WTC11 (cell line): Measurements from ENCODE around the gene BRME1. TPM values are rescaled to one million over a fixed set of nuclear protein-coding genes. Genes with fewer than 3 reads are reported as not detected.

Source experiments
- ATAC-seq: fragments of 200-7000 bp; cut with Tn5 transposase; 2 replicates; pipeline ENCODE4 v1.10.0; 2021; ENCODE audit warnings: mild to moderate bottlenecking, moderate library complexity
- CTCF ChIA-PET: fragments of 300-600 bp; sonication (Branson Sonifier 250); formaldehyde crosslinking; loops from one replicate; lab custom pipeline; 2021; ENCODE audit warnings: antibody characterized with exemption; lab: Charles Lee
- POLR2A ChIA-PET: fragments of 350-600 bp; sonication (Branson Sonifier 250); formaldehyde crosslinking; loops from one replicate; lab custom pipeline; 2021; ENCODE audit warnings: antibody characterized with exemption; lab: Charles Lee
- DNase-seq: peaks from one replicate; pipeline ENCODE4 v3.0.0; 2021; ENCODE audit warnings: low spot score
- H3K27ac Mint-ChIP-seq: 2 replicates; pipeline ENCODE4 v1.8.0; 2021; ENCODE audit warnings: mixed read lengths
- H3K27me3 Mint-ChIP-seq: 2 replicates; pipeline ENCODE4 v1.8.0; 2021; ENCODE audit warnings: low read depth, mild to moderate bottlenecking, moderate library complexity, mixed read lengths
- H3K36me3 Mint-ChIP-seq: 2 replicates; pipeline ENCODE4 v1.8.0; 2021; ENCODE audit warnings: mixed read lengths
- H3K4me1 Mint-ChIP-seq: 2 replicates; pipeline ENCODE4 v1.8.0; 2022; ENCODE audit warnings: mixed read lengths
- H3K4me3 Mint-ChIP-seq: 2 replicates; pipeline ENCODE4 v1.8.0; 2021; ENCODE audit warnings: mild to moderate bottlenecking, moderate library complexity, mixed read lengths
- H3K9me3 Mint-ChIP-seq: 2 replicates; pipeline ENCODE4 v1.8.0; 2021; ENCODE audit warnings: mixed read lengths
- CTCF ChIP-seq: fragments of 200-600 bp; IDR thresholded peaks from 2 replicates; pipeline ENCODE4 v1.8.0; 2022; ENCODE audit warnings: antibody characterized with exemption
- EMX1 ChIP-seq: fragments of 250-450 bp; sonication (Bioruptor Pico); IDR thresholded peaks from 2 replicates; pipeline ENCODE4 v1.8.0; 2021; ENCODE audit warnings: mild to moderate bottlenecking
- ESRRA ChIP-seq: sonication (generic); formaldehyde crosslinking; IDR thresholded peaks from 2 replicates; pipeline ENCODE4 v1.8.1; 2022; ENCODE audit warnings: mild to moderate bottlenecking, missing genetic modification reagents, borderline replicate concordance
- FOXJ3 ChIP-seq: sonication (generic); formaldehyde crosslinking; IDR thresholded peaks from 2 replicates; pipeline ENCODE4 v1.9.0; 2021; ENCODE audit warnings: missing genetic modification reagents, mild to moderate bottlenecking, borderline replicate concordance
- FOXK1 ChIP-seq: sonication (generic); formaldehyde crosslinking; IDR thresholded peaks from 2 replicates; pipeline ENCODE4 v1.8.0; 2022; ENCODE audit warnings: mild to moderate bottlenecking, moderate library complexity, missing genetic modification reagents
- FOXP1 ChIP-seq: sonication (generic); formaldehyde crosslinking; IDR thresholded peaks from 2 replicates; pipeline ENCODE4 v1.8.0; 2022; ENCODE audit warnings: missing genetic modification reagents, mild to moderate bottlenecking, moderate library complexity, borderline replicate concordance
- GABPB1 ChIP-seq: sonication (generic); formaldehyde crosslinking; IDR thresholded peaks from 2 replicates; pipeline ENCODE4 v1.8.1; 2023; ENCODE audit warnings: mild to moderate bottlenecking, missing genetic modification reagents
- GRHL2 ChIP-seq: fragments of 250-450 bp; sonication (Bioruptor Pico); IDR thresholded peaks from 2 replicates; pipeline ENCODE4 v1.8.0; 2022; ENCODE audit warnings: mild to moderate bottlenecking, moderate library complexity; ENCODE audit not compliant: insufficient replicate concordance, severe bottlenecking
- HMGXB4 ChIP-seq: sonication (generic); formaldehyde crosslinking; IDR thresholded peaks from 2 replicates; pipeline ENCODE4 v1.8.1; 2023; ENCODE audit warnings: mild to moderate bottlenecking, moderate library complexity, missing genetic modification reagents
- JUN ChIP-seq: sonication (generic); formaldehyde crosslinking; IDR thresholded peaks from 2 replicates; pipeline ENCODE4 v1.8.0; 2023; ENCODE audit warnings: mild to moderate bottlenecking, missing genetic modification reagents
- MYBL2 ChIP-seq: sonication (generic); formaldehyde crosslinking; IDR thresholded peaks from 2 replicates; pipeline ENCODE4 v1.8.1; 2023; ENCODE audit warnings: mild to moderate bottlenecking, moderate library complexity, missing genetic modification reagents
- NFYB ChIP-seq: sonication (generic); formaldehyde crosslinking; conservative IDR thresholded peaks from 2 replicates; pipeline ENCODE4 v1.8.0; 2022; ENCODE audit warnings: low read depth, missing genetic modification reagents
- PRRX2 ChIP-seq: fragments of 250-450 bp; sonication (Bioruptor Pico); IDR thresholded peaks from 2 replicates; pipeline ENCODE4 v1.8.0; 2021; ENCODE audit warnings: mild to moderate bottlenecking
- SMAD3 ChIP-seq: sonication (generic); formaldehyde crosslinking; IDR thresholded peaks from 2 replicates; pipeline ENCODE4 v1.8.0; 2022; ENCODE audit warnings: missing genetic modification reagents, mild to moderate bottlenecking, borderline replicate concordance
- USF1 ChIP-seq: sonication (generic); formaldehyde crosslinking; IDR thresholded peaks from 2 replicates; pipeline ENCODE4 v1.8.0; 2022; ENCODE audit warnings: mild to moderate bottlenecking, missing genetic modification reagents
- USF2 ChIP-seq: sonication (generic); formaldehyde crosslinking; IDR thresholded peaks from 2 replicates; pipeline ENCODE4 v1.8.1; 2023; ENCODE audit warnings: mild to moderate bottlenecking, missing genetic modification reagents, moderate library complexity
- ZBTB21 ChIP-seq: sonication (generic); formaldehyde crosslinking; IDR thresholded peaks from 2 replicates; pipeline ENCODE4 v1.8.1; 2023; ENCODE audit warnings: mild to moderate bottlenecking, missing genetic modification reagents, borderline replicate concordance
- ZBTB43 ChIP-seq: sonication (generic); formaldehyde crosslinking; IDR thresholded peaks from 2 replicates; pipeline ENCODE4 v1.8.1; 2023; ENCODE audit warnings: mild to moderate bottlenecking, missing genetic modification reagents
- ZNF281 ChIP-seq: sonication (generic); formaldehyde crosslinking; IDR thresholded peaks from 2 replicates; pipeline ENCODE4 v1.8.0; 2023; ENCODE audit warnings: mild to moderate bottlenecking, missing genetic modification reagents
- ZNF423 ChIP-seq: fragments of 250-450 bp; sonication (Bioruptor Pico); IDR thresholded peaks from 2 replicates; pipeline ENCODE4 v2.1.2; 2022; ENCODE audit warnings: mild to moderate bottlenecking, moderate library complexity
- ZNF532 ChIP-seq: fragments of 250-450 bp; sonication (Bioruptor Pico); IDR thresholded peaks from 2 replicates; pipeline ENCODE4 v1.9.0; 2021; ENCODE audit warnings: mild to moderate bottlenecking, borderline replicate concordance
- total RNA-seq: library from RNA; stranded (reverse); gene quantifications from 3 replicates; pipeline ENCODE4 v1.2.3, GENCODE V29; 2021

The BRME1 gene
- total RNA-seq, 1 experiment from 2014 or later = 5.0 TPM

GRCh38 chr19:13872695-13873389 lies 33.1 kb downstream of the BRME1 start:
- CTCF ChIA-PET = interaction anchor here (0.5 to 2.6 kb wide), 30 partner anchors 9 to 907 kb away, joined by 3 to 27 read pairs (median 4); partner anchors contain the start of genes ASF1B, C19orf67, DCAF15 and MISP3
- DNase-seq (peak; percentile 89), ATAC-seq (peak; percentile 97)
- H3K4me1 Mint-ChIP-seq = peaks cover 7% of the 10 kb centered on the region
- peaks cover 98% of the 10 kb centered on the region for H3K27me3 Mint-ChIP-seq
- H3K27ac Mint-ChIP-seq = no peak overlapping the region
- POLR2A ChIA-PET = interaction anchor here (0.7 kb wide), 4 partner anchors 26 to 627 kb away, joined by 3 to 11 read pairs (median 6); no protein-coding TSS in a partner anchor
- TF ChIP-seq ZNF281 = peak; percentile 29; the same call in 1 of the 2 replicates
- no peak for TF ChIP-seq JUN (CRISPR knock-in tag)
- peak; percentile 34; the same call in 1 of the 2 replicates for TF ChIP-seq USF1 (CRISPR knock-in tag)
- no peak for TF ChIP-seq GABPB1 (CRISPR knock-in tag)
- TF ChIP-seq PRRX2 = no peak
- TF ChIP-seq USF2 = peak; percentile 31; the same call in 1 of the 2 replicates
- TF ChIP-seq ESRRA = no peak
- no peak for TF ChIP-seq MYBL2
- no peak for TF ChIP-seq FOXP1
- no peak for TF ChIP-seq ZBTB43
- no peak for TF ChIP-seq EMX1 (CRISPR knock-in tag)
- no peak for TF ChIP-seq FOXK1 (CRISPR knock-in tag)
- H3K9me3 Mint-ChIP-seq = no peaks in the 10 kb centered on the region
- H3K36me3 Mint-ChIP-seq = no peaks in the 10 kb centered on the region
- H3K4me3 Mint-ChIP-seq = peak overlapping the region; percentile 56

GRCh38 chr19:13872339-13872694 lies 33.6 kb downstream of the BRME1 start:
- ChIA-PET POLR2A (interaction anchor here (0.7 kb wide), 3 partner anchors 26 to 626 kb away, joined by 4 to 11 read pairs (median 8); no protein-coding TSS in a partner anchor), CTCF (interaction anchor here (0.6 to 2.6 kb wide), 25 partner anchors 9 to 907 kb away, joined by 3 to 27 read pairs (median 5); partner anchors contain the start of genes ASF1B, DCAF15 and MISP3)
- ATAC-seq = no peak
- no peak for DNase-seq
- TF ChIP-seq SMAD3 (CRISPR knock-in tag) = no peak
- no peak for TF ChIP-seq FOXJ3 (CRISPR knock-in tag)
- no peak for TF ChIP-seq NFYB
- TF ChIP-seq GRHL2 (CRISPR knock-in tag) = no peak
- TF ChIP-seq CTCF = no peak
- no peak for TF ChIP-seq ZNF423 (CRISPR knock-in tag)
- no peak for TF ChIP-seq ZNF532 (CRISPR knock-in tag)
- no peak for TF ChIP-seq HMGXB4 (CRISPR knock-in tag)
- no peak for TF ChIP-seq ZBTB21 (CRISPR knock-in tag)
- H3K36me3 Mint-ChIP-seq = no peaks in the 10 kb centered on the region
- peak overlapping the region; percentile 56 for H3K4me3 Mint-ChIP-seq
- H3K27me3 Mint-ChIP-seq = peaks cover 100% of the 10 kb centered on the region
- no peaks in the 10 kb centered on the region for H3K9me3 Mint-ChIP-seq
- H3K27ac Mint-ChIP-seq = no peak overlapping the region
- peaks cover 7% of the 10 kb centered on the region for H3K4me1 Mint-ChIP-seq
